ENCODE data around the gene DDAH2.

- no peak for TF ChIP-seq NFIC (IDR thresholded peaks at IDR 0.05)
- no peak for TF ChIP-seq EP300 (IDR thresholded peaks at IDR 0.05; ENCODE audit: borderline replicate concordance)
- TF ChIP-seq TAF1 (IDR thresholded peaks at IDR 0.05; ENCODE audit: low read depth), result 0 out of 2 replicates have a peak, but pooled peaks have one; percentile 4
- TF ChIP-seq CEBPB (IDR thresholded peaks at IDR 0.05), result no peak
Measured at GRCh38 chr6:31680226-31681134, 48.6 kb downstream of the DDAH2 start, which contains the start of gene LY6G5C.

All from Ishikawa (cell line).